ENCODE data around the gene HOXB4. TPM values are rescaled to one million over a fixed set of nuclear protein-coding genes. Genes with fewer than 3 reads are reported as not detected.

HOXB4 gene
- 0.14 TPM for polyA plus RNA-seq

DNA sequence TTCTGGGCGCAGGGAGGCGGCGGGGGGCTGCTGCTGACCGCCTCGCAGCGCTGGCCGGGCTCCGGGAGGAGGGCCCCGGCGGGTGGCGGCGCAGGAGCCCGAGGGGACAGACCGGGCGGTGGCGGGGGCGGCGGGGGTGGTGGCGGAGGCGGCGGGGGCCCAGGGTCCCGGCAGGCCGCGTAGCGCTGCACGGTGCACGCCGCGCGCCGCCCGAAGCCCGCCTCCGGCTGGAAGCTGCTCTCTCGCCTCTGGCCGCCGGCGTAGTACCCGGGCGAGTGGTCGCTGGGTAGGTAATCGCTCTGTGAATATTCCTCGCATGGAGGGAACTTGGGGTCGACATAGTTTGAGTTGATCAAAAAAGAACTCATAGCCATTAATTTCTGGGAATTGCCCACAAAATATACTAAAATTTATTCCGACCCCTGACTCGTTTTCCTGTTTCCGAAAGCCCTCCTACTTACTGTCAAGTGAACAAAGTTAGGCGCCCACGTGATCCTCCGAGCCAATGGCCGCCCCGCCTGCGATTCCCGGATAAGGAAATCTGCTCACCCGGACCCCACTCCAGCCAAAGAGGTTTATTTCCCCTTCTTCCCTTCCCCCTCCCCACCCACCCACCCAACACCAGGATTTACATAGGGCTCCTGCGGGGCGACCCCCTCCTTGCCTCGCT, at the start of gene HOXB4:
Gene HOXB4, minus strand, starts transcription at position 405 of the 670 bp plus-strand sequence. Its CDS starts 31 bp downstream, at position 374.
- no peaks in the 10 kb centered on the region for H3K9me3 Mint-ChIP-seq
- peaks cover 19 to 36% (median 26%) of the 10 kb centered on the region in 3 donors for H3K4me1 Mint-ChIP-seq
- no peaks in the 10 kb centered on the region for H3K36me3 Mint-ChIP-seq
- H3K4me3 Mint-ChIP-seq: peak within 1 kb of the TSS; percentile 86 to 99 (median 94)
- peak within 1 kb of the TSS; percentile 83 to 93 (median 92) for H3K27ac Mint-ChIP-seq
- peaks cover 51% of the 10 kb centered on the region for H3K27me3 Mint-ChIP-seq

DNA sequence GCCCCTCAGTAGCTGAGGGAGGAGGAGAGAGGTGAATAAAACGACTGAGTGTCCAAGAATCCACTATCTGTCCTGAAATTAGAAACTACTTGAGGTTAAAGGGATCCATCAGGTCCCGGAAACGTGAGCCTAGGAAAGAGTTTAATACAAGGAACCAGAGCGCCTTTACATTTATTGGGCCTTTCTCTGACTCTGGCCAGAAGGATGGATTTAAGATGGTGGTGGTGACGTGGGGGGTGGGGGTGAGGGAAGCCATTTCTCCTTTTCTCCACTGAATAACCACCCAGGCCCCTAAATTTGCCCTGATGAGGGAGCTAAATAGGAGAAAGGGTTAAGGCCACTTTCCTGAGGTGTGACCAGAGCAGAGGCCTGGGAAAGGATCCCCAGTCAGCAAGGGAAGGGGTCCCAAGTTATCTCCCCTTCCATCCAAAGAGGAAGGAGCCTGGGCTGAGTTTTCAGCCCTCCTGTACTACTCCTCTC, 49.0 kb upstream of the HOXB4 start:
- H3K9me3 Mint-ChIP-seq: peaks cover 0 to 4% (median 0%) of the 10 kb centered on the region in 3 donors
- H3K4me1 Mint-ChIP-seq: peaks cover 0 to 5% (median 5%) of the 10 kb centered on the region in 3 donors
- peaks cover 59% of the 10 kb centered on the region for H3K27me3 Mint-ChIP-seq
- no peaks in the 10 kb centered on the region for H3K36me3 Mint-ChIP-seq
- peak overlapping the region in 1 of 3 donors; percentile 21 for H3K27ac Mint-ChIP-seq
- peak overlapping the region in 3 of 4 donors; percentile 45 to 80 (median 74) for H3K4me3 Mint-ChIP-seq

DNA sequence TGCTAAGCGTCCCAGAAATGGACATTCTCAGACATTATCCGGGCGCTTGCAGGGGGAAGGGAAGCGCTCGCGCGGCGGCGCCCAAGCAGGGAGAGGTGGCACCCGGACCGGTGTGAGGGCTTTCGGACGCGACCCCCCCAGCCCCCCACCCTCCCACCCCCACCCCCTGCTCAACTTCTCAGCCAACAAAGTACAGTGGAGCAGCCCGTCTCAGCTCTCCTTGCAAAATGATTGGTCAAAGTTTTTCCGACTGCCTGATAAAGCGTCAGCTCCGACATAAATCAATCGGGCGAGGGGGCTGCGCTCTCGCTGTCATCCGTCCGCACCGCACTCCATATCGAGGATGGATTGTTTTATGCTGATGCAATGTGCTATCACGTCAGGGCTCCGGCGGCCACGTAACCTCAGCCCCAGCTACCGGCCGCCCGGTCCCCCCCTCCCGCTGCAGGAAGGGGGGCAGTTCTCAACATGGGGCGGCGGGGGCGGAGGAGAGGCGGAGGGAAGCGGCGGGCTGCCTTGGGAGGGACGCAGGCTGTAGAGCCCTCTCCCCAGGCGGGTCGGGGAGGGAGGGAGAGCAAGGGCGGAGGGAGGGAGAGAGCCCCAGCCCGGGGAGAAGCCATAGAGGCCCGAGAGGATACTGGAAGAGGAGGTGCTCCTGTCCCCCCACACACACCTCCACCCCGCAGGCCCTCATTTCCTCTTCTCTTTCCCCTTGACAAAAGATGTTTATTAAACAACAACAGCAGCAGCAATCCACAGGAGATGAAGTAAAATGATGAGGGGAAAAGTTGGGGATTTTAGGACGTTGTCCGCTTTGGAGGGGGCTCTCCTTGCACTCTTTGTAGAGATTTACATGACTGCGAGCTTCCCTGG, 48.3 kb upstream of the HOXB4 start, which contains the start of gene HOXB9:
Gene HOXB9, minus strand, starts transcription at position 114 of the 873 bp plus-strand sequence. Its CDS starts 89 bp downstream, at position 25.
- H3K27ac Mint-ChIP-seq: peak within 1 kb of the TSS; percentile 32 to 74 (median 71)
- H3K4me1 Mint-ChIP-seq: peaks cover 0 to 5% (median 5%) of the 10 kb centered on the region in 3 donors
- peak within 1 kb of the TSS; percentile 74 to 93 (median 83) for H3K4me3 Mint-ChIP-seq
- H3K9me3 Mint-ChIP-seq: peaks cover 0 to 4% (median 0%) of the 10 kb centered on the region in 3 donors
- H3K27me3 Mint-ChIP-seq: peaks cover 61% of the 10 kb centered on the region
- H3K36me3 Mint-ChIP-seq: no peaks in the 10 kb centered on the region

DNA sequence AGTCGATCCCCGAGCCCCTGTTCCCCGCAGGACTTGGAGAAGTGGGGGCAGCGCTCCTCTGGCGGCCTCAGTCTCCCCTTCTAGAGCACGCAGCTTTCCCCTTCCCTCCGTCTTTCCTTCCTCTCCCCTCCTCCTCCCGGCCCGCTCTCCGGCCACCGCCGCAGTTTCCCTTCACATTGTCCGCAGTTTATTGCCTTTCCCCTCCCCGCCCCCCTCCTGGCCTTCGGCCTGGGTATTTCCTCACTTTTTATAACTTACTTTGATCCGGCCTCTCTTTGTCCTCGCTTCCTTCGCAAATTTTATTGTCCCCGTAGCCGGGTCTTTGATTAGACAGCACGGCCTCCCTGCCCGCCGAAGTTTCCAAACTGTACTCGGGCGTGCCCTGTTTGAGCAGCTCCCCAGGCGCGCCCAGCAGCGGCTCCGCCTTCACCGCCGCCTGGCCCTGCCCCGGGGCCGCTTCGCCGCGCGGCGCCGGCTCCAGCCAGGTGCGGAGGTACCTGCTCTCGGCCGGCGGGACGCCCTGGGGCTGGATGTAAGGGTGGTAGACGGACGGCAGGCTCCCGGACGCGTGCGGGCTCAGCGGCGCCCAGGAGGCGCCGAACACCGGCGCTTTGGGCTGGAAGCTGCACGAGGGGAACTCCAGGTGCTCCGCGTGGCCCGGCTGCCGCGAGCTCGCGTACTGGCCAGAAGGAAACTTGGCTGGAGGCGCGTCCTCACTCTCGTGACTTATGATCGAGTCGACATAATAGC, 47.5 kb upstream of the HOXB4 start:
- H3K27ac Mint-ChIP-seq: peak overlapping the region; percentile 32 to 74 (median 39)
- H3K27me3 Mint-ChIP-seq: peaks cover 67% of the 10 kb centered on the region
- peaks cover 0 to 5% (median 5%) of the 10 kb centered on the region in 3 donors for H3K4me1 Mint-ChIP-seq

DNA sequence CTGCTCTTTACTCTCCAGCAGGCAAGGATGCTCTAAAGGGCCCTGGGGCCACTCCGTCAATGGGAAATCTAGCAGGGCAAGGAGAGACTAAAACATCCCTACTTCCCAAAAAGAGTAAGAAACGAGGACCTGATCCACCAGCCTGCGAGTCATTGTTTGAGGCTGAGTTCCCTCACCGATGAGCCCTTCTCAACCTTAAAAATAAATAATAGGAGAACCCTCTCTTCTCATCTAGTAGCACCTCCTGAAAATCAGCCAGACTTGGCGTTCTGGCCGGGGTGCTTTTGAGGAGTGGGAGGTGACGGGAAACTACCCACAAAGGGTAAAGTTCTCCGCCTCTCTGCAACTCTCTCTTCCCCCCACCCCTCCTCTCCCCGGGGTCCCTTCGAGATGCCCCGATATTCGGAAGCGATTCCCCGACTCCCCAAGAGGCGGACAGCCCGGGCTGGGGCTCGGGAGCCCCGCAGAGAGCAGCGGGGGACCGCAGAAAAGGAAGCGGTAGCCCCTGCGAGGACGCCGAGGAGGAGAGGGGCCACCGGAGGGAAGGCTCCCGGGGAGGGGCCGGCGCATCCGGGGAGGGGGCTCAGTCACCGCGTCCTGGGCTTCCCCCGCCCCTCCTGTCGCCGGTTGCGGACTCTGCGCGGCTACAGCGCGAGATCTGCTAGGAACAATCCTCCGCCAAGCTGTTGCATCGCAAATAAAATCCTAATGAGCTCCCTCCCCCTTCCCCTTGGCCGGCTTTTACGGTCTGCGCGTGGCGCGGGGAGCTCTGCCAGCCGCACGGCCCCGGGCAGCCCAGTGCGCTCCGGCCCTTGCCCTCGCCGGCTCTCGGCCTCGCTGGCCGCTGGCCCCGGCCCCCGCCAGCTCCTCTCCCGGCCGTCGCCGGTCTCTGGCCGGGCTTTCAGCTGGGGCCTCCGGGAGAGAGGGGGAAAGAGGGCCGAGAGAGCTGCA, 46.7 kb upstream of the HOXB4 start:
- Mint-ChIP-seq H3K27me3 (peaks cover 73% of the 10 kb centered on the region), H3K9me3 (peaks cover 0 to 4% (median 0%) of the 10 kb centered on the region in 3 donors), H3K4me3 (peak overlapping the region; percentile 41 to 90 (median 70)), H3K36me3 (peaks cover 1% of the 10 kb centered on the region), H3K4me1 (peaks cover 0 to 5% (median 5%) of the 10 kb centered on the region in 3 donors), H3K27ac (peak overlapping the region in 2 of 3 donors; percentile 64 to 76)

More for the DNA sequence above, 47.5 kb upstream of the HOXB4 start:
- Mint-ChIP-seq H3K4me3 (peak overlapping the region; percentile 74 to 93 (median 83)), H3K9me3 (peaks cover 0 to 4% (median 0%) of the 10 kb centered on the region in 3 donors), H3K36me3 (peaks cover 1% of the 10 kb centered on the region)

DNA sequence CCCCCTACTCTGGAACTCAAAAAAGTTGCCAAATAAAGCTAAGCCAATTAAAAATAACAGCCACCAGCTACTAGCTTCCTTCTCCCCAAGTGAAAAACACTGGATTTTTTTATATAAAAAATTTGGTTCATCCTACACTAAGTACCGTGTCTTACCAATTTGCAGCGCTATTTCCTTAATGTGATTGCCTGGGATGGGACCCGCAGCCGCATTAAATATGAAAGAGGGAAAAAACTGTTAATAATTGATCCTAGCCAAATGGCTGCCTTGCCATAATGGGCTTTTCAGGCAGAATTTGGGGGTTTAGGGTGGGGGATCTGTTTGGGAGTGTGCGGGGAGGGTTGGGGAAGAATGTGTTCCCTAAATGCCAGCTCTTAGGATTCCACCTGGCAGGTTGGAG, 46.0 kb upstream of the HOXB4 start:
- Mint-ChIP-seq H3K4me1 (peaks cover 0 to 5% (median 5%) of the 10 kb centered on the region in 3 donors), H3K9me3 (peaks cover 0 to 4% (median 0%) of the 10 kb centered on the region in 3 donors), H3K27me3 (peaks cover 72% of the 10 kb centered on the region), H3K27ac (peak overlapping the region in 1 of 3 donors; percentile 64), H3K4me3 (peak overlapping the region in 2 of 4 donors; percentile 58 to 82), H3K36me3 (peaks cover 1% of the 10 kb centered on the region)

DNA sequence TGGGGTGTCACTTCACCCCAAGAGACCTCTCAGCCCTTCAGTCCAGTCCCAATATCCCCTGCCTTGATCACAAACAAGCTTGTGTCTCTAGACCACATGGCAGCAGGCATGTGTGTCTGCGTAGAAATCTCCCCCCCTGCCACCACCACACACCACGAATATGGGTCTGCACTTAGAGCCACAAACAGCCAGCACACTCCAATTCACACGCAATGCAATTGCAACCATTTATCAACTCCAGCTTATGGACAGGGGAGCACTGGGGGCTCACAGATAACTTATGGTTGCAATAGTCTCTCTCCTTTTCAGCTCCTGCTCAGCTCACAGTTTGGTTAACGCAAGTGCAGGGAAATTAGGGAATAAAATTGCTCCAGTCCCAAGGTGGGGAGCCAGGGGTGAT, 45.4 kb upstream of the HOXB4 start:
- Mint-ChIP-seq H3K9me3 (peaks cover 0 to 4% (median 0%) of the 10 kb centered on the region in 3 donors), H3K36me3 (peaks cover 1% of the 10 kb centered on the region), H3K4me1 (peaks cover 2 to 6% (median 5%) of the 10 kb centered on the region in 3 donors), H3K4me3 (peak overlapping the region in 1 of 4 donors; percentile 58), H3K27ac (peak overlapping the region in 1 of 3 donors; percentile 66), H3K27me3 (peaks cover 72% of the 10 kb centered on the region)

DNA sequence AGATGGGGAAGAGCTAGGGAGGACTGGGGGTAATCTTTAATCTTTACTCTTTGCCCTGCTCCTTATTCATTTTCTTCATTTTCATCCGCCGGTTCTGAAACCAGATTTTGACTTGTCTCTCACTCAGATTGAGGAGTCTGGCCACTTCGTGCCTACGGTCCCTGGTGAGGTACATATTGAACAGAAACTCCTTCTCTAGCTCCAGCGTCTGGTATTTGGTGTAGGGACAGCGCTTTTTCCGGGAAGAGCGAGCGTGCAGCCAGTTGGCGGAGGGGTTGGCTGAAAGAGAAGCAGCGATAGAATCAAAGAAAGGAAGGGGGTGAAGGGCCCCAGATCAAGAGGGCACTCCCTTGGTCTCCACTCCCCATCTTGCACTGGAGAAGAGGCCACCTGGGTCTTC, 44.7 kb upstream of the HOXB4 start:
- H3K4me1 Mint-ChIP-seq: peaks cover 5 to 10% (median 6%) of the 10 kb centered on the region in 3 donors
- peak overlapping the region in 2 of 4 donors; percentile 61 to 64 for H3K4me3 Mint-ChIP-seq
- peaks cover 1% of the 10 kb centered on the region for H3K36me3 Mint-ChIP-seq
- peaks cover 73% of the 10 kb centered on the region for H3K27me3 Mint-ChIP-seq
- peaks cover 0 to 4% (median 0%) of the 10 kb centered on the region in 3 donors for H3K9me3 Mint-ChIP-seq
- H3K27ac Mint-ChIP-seq: peak overlapping the region in 2 of 3 donors; percentile 6 to 66

DNA sequence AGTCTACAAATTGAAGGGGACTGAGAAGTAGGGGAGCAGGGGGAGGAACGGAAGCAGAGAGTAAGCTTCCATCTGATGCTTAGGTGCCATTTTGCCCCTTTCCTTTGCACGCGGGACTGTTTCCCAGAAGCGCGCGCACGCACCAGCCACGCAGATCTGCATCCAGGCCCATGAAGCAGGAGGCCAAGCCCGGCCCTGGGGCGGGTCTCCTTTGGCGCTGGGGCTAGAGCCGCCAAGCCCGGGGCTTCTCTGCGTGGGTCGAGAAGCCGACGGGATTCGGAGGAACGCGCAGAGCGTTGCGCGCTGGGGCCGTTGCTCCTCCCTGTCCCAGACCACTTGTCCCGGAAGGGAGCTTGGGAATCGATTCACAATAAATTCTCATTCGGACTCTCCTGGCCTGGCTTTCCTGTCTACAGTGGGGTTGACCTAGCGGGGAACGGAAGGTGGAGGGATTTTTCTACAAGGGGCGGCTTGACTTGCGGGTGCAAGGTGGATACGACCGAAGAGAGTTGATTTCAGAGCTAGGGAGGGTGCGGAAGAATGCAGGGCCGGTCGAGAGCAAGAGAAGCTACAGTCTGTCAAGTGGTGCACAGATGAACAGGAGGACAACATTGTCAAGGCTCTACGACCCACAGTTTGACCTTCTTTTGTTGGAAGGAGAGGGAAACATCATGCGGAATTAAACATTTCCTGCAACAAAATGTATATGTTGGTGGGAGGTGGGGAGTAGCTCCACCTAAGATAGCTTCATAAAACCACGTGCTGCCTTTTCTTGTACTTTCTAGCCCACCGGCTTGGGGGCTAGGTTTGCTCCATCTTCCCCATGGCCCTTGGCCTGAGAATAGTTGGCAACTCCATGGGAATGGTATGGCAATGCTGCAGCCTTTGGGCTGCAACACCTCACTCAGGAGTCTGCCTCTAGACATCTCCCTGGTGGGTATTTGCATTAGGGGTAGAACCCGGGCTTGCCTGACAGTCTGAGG, 43.6 kb upstream of the HOXB4 start:
- H3K36me3 Mint-ChIP-seq: peaks cover 1% of the 10 kb centered on the region
- peaks cover 6 to 12% (median 8%) of the 10 kb centered on the region in 3 donors for H3K4me1 Mint-ChIP-seq
- H3K27me3 Mint-ChIP-seq: peaks cover 75% of the 10 kb centered on the region
- H3K27ac Mint-ChIP-seq: peak overlapping the region in 2 of 3 donors; percentile 66 to 71
- peaks cover 0 to under 1% (median 0%) of the 10 kb centered on the region in 3 donors for H3K9me3 Mint-ChIP-seq
- H3K4me3 Mint-ChIP-seq: peak overlapping the region in 1 of 4 donors; percentile 64

DNA sequence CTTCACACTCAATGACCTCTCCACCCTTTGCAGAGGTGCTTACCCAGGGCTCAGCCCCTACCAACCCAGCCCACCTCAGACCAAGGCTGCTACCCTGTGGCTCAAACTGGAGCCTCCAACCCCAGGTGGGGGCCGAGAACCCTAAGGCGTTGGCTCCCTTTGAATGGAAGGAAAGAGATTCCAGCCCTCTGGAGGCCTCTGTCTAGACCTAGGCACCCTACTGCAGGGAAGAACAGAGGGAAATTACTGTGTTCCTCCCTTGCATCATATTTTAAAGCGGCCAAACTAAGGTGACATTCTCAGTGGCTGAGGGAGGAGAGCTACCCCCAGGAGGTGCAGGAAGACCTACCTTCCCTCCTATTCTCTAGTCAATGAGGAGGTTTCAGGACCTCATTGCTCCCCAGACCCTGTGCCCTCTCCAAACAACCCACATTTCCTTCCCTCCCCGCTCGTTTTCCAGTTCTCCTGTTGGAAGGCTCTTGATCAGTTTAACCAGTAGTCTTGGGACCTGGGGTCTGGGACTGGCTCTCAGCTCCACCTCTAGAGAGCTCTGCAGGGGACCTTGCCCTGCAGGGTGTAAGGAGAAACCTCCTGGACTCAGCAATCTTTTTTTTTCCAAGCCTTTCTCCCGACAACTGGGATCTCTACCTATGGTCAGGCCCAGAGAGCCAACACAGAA, 42.5 kb upstream of the HOXB4 start:
- Mint-ChIP-seq H3K4me1 (peaks cover 4 to 13% (median 5%) of the 10 kb centered on the region in 3 donors), H3K27ac (peak overlapping the region in 1 of 3 donors; percentile 66), H3K9me3 (no peaks in the 10 kb centered on the region), H3K36me3 (peaks cover 1% of the 10 kb centered on the region), H3K27me3 (peaks cover 79% of the 10 kb centered on the region), H3K4me3 (peak overlapping the region in 1 of 4 donors; percentile 44)

DNA sequence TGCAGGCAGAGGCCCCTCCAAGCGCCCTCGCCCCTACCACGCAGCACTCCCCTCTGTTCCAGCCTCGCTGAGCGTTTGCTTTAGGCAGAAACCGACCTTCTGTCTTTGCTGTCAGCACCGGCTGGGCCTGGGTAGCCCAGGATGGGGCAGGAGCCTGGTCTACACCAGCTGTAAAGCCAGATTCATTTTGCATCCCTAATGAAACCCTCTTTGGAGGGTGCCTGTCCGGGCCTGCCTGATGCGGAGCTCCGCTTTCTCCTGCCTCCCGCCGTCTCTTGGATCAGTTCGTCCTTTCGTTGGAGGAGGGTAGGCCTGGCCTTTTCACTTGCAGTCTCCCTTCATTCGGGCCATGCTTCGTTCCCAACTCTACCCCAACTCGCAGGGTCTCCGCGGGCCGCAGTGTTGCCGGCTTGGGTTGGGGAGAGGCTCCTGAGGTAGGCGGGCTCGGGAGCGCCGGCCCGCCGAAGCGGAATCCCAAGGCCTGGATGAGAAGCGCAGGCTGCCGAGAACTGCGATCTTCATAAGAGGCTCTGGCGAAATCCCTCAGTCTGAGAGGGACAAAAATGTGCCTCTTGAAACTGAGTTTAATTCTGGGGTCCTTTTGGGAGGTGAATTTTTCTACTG, 41.8 kb upstream of the HOXB4 start:
- Mint-ChIP-seq H3K27ac (peak overlapping the region in 2 of 3 donors; percentile 74 to 83), H3K4me3 (peak overlapping the region in 2 of 4 donors; percentile 48 to 74), H3K36me3 (peaks cover 1% of the 10 kb centered on the region), H3K4me1 (peaks cover 3 to 17% (median 5%) of the 10 kb centered on the region in 3 donors), H3K9me3 (no peaks in the 10 kb centered on the region), H3K27me3 (peaks cover 80% of the 10 kb centered on the region)

Data from IgD-negative memory B cell (primary cell).